ENCODE results near the gene SMCHD1.
"Not testable (repeated sequence)": the region's sequence is repeated elsewhere in the genome, so short reads cannot be mapped to it uniquely, and the experiment has no call there.

SMCHD1 gene

DNA sequence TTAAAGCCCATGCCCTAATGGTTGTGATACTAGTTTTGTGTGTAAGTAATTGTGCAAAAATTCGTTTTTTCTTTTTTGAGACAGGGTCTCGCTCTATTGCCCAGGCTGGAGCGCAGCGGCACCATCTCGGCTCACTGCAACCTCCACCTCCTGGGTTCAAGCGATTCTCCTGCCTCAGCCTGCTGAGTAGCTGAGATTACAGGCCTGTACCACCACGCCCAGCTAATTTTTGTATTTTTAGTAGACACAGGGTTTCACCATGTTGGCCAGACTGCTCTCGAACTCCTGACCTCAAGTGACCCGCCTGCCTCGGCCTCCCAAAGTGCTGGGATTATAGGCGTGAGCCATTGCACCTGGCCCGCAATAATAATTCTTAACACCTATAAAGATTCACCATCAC lies 196.9 kb downstream of the SMCHD1 start:
- DNase-seq (ENCODE audit: low read depth), result not testable (repeated sequence)

DNA sequence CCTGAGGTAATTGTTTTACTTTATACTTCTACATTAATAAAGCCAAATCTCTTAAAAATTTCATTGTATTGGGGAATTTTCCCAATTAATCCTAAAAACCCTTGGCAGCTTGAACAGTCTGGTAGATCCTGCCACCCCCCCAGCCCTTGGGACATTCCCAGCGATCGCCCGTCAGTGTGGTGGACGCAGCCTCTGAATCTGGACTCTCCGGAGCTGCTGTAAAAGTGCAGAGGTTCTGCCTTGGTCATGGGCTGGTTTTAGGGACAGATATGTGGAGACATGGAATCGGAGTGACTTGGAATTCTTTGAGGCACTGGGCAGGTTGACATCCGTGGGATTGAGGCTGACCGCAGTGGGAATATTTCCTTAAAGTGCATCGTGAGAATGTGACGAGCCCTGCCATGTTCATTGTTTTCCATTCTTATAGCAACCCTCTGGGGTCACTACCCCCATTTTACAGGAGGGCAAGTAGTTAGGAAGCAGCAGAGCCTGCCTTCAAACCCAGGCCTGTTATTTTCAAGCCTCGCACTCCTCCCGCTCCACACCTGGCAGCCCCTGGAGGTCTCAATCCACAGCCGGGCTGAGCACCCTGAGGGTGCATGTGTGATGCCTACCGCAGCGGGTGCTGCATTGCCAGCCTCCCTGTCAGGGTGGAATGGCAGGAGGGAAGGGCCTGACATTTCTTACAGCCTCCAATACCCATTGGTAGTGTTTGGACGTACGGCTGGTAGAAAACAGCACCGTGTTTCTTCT lies 197.8 kb downstream of the SMCHD1 start:
- DNase-seq (ENCODE audit: low read depth), result no peak

DNA sequence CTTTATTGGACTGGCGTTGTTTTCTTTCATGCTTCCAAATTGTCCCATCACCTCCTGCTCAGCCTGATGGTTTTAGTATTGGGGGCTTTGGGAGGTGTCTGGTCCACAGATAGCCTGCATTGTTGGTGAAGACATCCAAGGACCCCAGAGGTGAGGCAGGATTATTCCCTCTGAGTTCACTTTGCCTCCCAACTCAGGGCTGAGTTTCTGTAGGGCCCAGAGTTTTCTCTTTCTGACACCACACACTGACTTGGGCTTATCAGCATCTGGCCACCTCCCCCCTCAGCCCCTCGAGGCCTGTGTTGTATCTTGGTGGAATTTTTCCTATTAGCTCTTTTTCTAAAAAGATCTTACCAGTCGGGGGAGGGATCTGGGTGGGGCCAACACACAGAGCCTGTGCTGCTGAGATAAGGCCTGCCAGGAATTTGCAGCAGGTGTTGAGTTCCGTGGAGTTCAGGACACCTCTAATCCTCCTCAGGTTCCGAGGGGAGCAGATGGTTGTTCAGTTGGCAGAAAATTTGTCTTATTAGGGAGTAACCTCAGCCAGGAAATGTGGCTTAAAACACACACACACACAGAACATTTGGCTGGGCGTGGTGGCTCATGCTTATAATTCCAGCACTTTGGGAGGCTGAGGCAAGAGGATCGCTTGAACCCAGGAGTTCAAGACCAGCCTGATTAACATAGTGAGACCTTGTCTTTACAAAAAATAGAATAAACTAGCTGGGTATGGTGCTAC lies 198.6 kb downstream of the SMCHD1 start:
- DNase-seq (ENCODE audit: low read depth), result no peak

Measured in HS-27A (cell line).